C4-2B (cell line): ENCODE measurements around the gene NRN1.

ENCODE experiments used
- CTCF ChIP-seq: fragments of 450-650 bp; conservative IDR thresholded peaks from 2 replicates; pipeline ENCODE4 v1.5.1; 2017; ENCODE audit warnings: mild to moderate bottlenecking
- ZFX ChIP-seq: fragments of 450-650 bp; IDR thresholded peaks from 2 replicates; pipeline ENCODE4 v1.6.1; 2017

GRCh38 chr6:5995949-5996713, 10.6 kb downstream of the NRN1 start:
- TF ChIP-seq CTCF, result peak; percentile 45
- TF ChIP-seq ZFX, result no peak
